Activated CD4-positive, alpha-beta T cell treated with anti-CD3 and anti-CD28 coated beads, Interleukin-2, amount 50 U/mL, for 48 hours (primary cell): ENCODE measurements around the gene FNDC3B.

Experiments
- DNase-seq, 2 experiments: peaks; one replicate each; pipeline ENCODE4 v3.0.0-alpha.2; 2020

The FNDC3B gene

GRCh38 chr3:172121981-172122380 lies 82.6 kb downstream of the FNDC3B start:
- DNase-seq, result no peak

DNA sequence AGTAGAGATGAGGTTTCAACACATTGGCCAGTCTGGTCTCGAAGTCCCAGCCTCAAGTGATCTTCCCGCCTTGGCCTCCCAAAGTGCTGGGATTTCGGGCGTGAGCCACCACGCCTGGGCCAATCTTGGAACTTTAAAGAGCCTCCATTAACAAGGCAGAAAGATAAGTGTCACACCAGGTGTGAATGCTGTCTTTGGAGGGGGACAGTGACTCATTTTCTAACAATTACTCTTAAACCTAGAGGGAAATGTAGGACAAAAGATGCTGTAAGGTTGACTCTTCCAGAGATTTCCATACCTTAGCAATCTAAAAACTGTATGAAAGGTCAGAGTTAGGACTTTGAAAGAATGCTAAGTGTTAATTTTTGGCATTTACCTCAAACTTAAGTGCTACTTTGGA lies 84.9 kb downstream of the FNDC3B start:
- no peak for DNase-seq

GRCh38 chr3:172125053-172125452 lies 85.7 kb downstream of the FNDC3B start:
- no peak for DNase-seq

GRCh38 chr3:172125963-172126457 lies 86.6 kb downstream of the FNDC3B start:
- DNase-seq, result peak in 1 of 2 experiments; percentile 14

DNA sequence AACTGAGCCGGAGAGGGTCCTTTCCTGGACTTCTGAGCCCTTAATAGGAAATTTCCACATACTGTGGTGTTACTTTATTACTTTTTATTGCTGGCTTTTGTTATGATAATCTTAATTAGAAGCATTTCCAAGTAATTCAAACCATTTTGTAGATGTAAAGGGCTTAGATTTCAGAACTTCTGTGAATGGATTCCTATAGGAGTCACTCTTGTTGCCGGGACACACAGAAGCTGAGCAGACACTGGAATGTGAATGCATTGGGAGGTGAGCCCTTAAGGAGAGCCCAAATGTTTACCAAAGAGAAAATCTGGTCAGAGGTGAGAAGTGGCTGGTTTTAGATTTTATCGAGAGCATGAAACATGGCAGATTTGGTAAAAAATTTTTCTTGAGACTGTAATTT lies 87.4 kb downstream of the FNDC3B start:
- no peak for DNase-seq

DNA sequence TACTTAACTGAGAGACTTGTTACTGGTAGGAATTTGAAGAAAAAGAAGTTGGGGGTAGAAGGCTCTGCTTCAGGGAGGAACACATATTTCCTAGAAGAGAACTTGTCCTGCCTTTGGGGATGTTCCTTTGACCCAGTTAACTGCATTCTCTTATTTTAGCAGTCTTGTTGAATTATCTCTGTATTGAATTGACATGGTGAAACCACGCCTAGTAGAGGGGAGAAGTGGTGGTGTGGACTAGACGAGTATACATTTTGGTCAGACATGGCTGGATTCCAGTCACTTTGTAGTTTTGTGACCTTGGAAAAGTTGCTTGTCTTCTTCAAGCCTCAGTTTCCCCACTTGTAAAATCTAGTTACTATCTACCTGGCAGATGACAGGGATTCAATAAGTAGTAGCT lies 87.8 kb downstream of the FNDC3B start:
- no peak for DNase-seq

DNA sequence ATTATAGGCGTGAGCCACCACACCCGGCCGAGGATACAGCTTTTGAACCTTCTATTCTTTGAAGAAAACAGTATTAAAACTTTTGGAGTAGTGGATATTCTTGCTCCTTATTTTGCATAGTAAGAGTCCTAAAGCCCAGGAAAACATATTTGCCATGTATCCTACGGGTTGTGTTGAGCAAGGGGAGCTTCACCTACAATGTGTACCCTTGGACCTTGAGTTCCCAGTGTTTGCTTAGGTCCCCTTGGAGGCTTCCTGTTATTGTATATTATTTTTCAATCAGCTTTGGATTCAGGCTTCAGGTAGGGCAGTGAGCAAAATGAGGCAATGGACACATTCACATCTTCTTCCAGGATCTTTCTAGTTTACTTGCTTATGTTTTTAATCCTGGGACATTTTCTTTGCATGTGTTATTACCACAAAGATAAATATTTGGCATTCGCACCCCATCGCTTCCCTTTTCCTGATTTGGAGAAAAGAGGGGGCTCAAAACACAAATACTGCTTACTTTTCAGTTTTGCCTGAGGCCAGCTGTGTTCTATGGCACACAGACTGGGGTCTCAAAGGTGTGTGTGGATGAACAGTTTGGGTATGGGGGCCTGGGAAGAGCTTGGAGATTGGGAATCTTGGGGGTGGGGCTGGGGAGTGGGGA lies 88.7 kb downstream of the FNDC3B start:
- DNase-seq, result no peak

DNA sequence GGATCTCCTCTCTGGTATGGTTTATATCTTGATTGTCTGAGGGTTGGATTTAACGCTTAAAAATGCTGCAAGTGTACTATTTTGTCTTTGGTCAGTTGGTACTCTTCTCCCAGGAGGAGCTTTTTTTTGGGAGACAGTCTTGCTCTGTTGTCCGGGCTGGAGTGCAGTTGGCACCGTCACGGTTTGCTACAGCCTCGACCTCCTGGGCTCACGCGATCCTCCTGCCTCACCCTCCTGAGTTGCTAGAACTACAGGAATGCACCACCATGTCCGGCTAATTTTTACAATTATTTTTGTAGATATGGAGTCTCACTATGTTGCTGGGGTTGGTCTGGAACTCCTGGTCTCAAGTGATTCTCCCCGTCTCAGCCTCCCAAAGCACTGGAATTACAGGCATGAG lies 89.5 kb downstream of the FNDC3B start:
- DNase-seq, result no peak

- DNase-seq, result no peak
Observed at GRCh38 chr3:172129498-172129849, 90.1 kb downstream of the FNDC3B start.

GRCh38 chr3:172129850-172130716 lies 90.7 kb downstream of the FNDC3B start:
- DNase-seq, result peak; percentile 51 to 65

DNA sequence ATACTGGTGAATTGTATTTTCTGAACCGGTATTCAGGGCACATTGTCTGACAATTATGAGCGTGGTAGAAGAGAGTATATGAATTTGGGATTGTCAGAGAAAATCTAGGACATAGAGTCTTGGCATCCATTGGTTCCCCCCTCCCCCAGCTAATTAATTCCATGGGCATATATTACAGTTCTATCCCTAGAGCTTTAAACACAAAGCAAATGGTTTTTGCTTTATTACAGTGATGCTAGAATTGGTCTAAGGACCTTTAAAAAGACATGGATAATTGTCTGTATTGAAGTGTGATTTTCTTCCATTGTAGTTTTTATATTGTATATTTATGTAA lies 91.3 kb downstream of the FNDC3B start:
- no peak for DNase-seq

GRCh38 chr3:172131746-172132145 lies 92.4 kb downstream of the FNDC3B start:
- DNase-seq, result no peak

DNA sequence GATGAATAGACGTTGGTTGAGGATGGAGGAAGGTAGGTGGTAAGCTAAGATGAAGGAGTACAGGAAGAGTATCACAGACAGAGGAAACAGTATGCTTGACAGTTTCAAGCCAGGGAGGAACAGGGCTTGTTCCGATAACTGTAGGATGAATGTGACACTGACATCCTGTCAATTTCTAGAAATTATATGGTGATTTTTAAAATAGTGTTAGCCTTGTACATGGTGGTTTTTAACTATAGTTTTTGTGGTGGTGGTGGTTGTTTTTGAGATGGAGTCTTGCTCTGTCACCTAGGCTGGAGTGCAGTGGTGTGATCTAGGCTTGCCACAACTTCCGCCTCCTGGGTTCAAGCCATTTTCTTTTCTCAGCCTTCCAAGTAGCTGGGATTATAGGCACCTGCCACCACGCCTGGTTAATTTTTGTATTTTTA lies 92.8 kb downstream of the FNDC3B start:
- DNase-seq, result no peak

DNA sequence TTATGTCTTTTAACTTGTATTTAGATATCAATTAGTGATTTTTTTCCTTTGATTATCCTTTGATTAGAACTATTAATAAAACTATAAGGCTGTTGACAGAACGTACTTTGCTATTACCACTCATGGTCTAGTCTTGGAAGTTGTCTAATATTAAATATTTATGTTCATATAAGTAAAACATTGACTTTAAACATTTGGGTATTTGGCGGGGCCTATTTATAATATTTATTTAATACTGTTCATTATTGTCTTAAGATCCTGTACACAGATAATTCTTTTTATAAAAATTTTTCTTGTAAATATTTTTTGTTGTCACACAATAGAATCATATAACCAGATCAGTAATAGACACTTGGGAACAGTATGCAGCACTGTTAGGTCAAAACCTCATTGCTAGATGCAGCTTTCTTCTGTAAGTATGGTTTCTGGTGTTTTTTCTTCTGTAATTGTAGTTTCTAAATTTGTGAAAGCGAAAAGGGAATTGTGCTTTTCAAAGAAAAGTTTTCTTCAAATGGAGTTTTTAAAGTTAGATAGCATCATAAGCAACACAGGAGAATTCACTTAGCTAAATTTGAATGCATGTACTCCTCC lies 93.4 kb downstream of the FNDC3B start:
- DNase-seq, result no peak

GRCh38 chr3:172133838-172134237 lies 94.5 kb downstream of the FNDC3B start:
- no peak for DNase-seq

- no peak for DNase-seq
Observed at GRCh38 chr3:172134352-172134751, 95.0 kb downstream of the FNDC3B start.

DNA sequence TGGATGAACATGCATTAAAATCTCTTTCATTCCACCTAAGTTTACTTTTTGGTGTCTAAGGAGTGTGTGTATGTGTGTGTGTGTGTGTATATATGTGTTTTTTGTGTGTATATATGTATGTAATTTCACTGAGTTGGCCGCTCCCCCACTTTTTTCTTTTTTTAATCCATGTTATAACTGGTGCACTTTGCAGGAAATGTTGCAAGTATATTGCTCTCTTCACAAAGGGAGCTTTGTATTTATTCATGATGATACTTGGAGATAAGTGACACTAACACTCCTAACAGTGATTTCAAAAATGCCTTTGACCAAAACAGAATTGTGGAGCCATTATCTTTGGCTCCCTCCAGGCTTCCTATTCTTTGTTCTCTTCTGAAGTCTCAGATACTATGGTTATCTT lies 95.8 kb downstream of the FNDC3B start:
- DNase-seq, result no peak

DNA sequence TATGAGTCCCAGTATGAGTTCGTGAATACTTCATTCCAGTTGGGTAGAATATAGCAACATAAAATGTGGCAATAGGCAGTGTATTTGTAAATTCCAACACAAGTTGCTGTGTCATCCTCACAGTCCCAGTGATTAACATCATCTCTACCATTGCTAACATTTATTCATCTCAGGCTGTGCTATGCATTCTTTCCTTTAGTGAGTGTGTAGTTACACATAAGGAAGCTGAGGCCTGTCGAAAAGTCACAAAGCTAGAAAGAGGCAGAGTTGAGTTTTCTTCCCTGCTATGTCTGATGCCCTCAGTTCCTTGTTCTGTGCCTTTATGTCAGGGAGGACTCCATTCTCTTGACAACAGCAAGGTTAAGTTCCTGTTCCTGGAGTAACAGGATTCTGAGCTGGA lies 96.4 kb downstream of the FNDC3B start:
- no peak for DNase-seq

GRCh38 chr3:172136330-172136729 lies 97.0 kb downstream of the FNDC3B start:
- DNase-seq, result no peak

DNA sequence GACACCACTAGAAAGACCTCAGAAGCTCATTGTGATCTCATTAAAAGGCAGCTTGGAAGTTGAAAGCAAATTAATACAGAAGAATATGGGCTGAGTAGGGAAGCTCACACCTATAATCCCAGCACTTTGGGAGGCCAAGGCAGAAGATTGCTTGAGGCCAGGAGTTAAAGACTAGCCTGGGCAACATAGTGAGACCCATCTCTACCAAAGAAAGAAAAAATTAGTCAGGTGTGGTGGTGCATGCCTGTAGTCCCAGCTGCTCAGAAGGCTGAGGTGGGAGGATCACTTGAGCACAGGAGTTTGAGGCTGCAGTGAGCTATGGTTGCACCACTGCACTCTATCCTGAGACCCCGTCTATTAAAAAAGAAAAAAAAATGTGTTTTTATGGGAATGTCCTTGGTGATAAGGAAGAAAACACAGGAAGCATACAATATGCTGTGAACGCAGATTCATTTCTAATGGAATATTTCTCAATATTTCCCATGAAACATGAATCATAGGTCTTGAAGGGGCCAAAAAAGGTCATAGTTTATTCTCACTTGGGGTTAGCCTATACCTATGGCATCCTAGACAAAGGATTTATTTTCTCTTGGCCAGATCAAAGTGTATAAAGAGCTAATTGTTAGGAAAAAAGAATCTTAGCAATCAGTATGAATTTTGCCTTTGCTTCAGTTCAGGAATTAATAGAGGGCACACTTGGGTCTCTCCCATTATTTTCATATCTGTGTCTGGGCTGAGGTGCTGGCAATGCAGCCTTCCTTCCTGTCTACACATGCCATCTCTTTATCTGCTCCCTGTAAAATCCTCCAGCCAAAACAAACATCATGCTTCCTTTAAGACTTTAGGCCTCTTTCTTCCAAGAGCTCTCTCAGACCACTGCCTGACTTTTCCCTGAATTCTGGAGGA lies 98.2 kb downstream of the FNDC3B start:
- no peak for DNase-seq

DNA sequence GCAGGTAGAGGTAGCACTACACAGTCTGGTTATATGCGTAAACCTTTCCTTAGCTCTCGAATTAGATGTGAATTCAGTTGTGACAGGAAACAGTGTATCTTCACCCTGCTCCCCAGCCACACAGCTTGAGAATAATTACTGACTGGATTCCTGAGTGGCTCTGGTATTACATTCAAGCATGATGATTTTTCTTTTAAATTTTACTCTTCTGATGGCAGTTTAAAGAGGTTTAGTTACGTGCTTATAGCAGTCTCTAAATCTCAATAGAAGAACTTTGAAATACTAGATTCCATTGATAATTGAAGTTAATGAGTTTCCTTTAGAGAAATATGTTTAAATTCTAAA lies 98.8 kb downstream of the FNDC3B start:
- no peak for DNase-seq

DNA sequence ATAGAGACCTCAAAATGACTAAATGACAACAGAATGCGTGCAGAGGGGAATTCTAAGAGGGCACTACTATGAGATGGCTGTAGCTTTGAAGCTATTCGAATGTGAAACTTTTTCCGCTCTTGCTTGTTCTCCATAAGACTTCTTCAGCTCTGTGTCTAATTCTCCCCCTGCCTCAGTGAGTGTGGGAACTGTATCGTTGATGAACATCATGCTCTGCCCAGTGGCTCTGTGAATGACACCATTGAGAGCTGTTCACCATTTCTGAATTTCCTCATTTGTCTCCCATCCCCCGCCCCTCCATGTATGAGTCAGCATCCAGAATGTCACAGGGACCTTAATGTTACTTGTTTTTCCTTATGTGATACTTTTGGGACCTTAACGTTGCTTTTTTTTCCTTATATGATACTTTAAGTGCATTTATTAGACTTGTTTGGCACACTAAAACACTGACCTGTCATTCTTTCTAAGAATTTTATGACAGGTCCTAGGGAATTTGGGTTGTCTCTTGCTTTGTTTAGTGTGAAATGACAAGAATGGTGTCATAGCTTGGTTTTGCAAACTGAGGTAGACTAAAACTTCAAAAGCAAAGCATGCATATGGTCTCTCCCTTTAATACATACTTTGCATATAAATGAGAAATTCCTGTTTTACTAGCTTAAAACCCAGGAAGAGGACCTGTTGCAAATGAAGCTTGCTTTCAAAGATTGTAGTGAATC lies 99.6 kb downstream of the FNDC3B start:
- peak; percentile 47 to 50 for DNase-seq
